GM12878 (cell line): ENCODE measurements around the gene RALGAPB. TPM values are rescaled to one million over a fixed set of nuclear protein-coding genes. Genes with fewer than 3 reads are reported as not detected.

Experiments used
- BMI1 ChIP-seq: fragments of 450-650 bp; IDR thresholded peaks from 2 replicates; pipeline ENCODE4 v1.6.1; 2016; ENCODE audit warnings: mild to moderate bottlenecking, moderate library complexity, borderline replicate concordance
- CTCF ChIP-seq, 3 experiments: IDR thresholded peaks in 2 of 3; conservative IDR thresholded peaks in 1 of 3; 2 replicates each; pipeline ENCODE4 v1.5.1; 2011; ENCODE audit warnings: low read depth in 3 of 3, low read length in 3 of 3, mild to moderate bottlenecking in 3 of 3, control low read depth in 2 of 3, moderate library complexity in 2 of 3, inconsistent platforms in 1 of 3, mixed read lengths in 1 of 3; ENCODE audit not compliant: control insufficient read depth in 2 of 3, insufficient read depth in 1 of 3; ENCODE audit errors: extremely low read depth in 1 of 3
- E2F8 ChIP-seq: fragments of 450-650 bp; IDR thresholded peaks from 2 replicates; pipeline ENCODE4 v1.6.1; 2018; ENCODE audit warnings: mild to moderate bottlenecking, low read depth, moderate library complexity; ENCODE audit not compliant: partially characterized antibody
- EGR1 ChIP-seq, 2 experiments: IDR thresholded peaks; 1 replicate in 1 of 2; 2 replicates in 1 of 2; pipeline ENCODE4 v1.6.1; 2011 to 2012; ENCODE audit warnings: low read depth in 2 of 2, low read length in 2 of 2, borderline replicate concordance in 1 of 2, mild to moderate bottlenecking in 1 of 2, moderate library complexity in 1 of 2
- FOXK2 ChIP-seq: fragments of 450-650 bp; IDR thresholded peaks from 2 replicates; pipeline ENCODE4 v1.6.1; 2017; ENCODE audit warnings: mild to moderate bottlenecking, moderate library complexity
- FOXM1 ChIP-seq: IDR thresholded peaks from 2 replicates; pipeline ENCODE4 v1.6.1; 2012; ENCODE audit warnings: low read depth, mild to moderate bottlenecking, inconsistent platforms, low read length, moderate library complexity
- HSF1 ChIP-seq: fragments of 150-350 bp; IDR thresholded peaks from 2 replicates; pipeline ENCODE4 v1.6.1; 2014; ENCODE audit warnings: mild to moderate bottlenecking, low read depth, low read length
- JUNB ChIP-seq: IDR thresholded peaks from 2 replicates; pipeline ENCODE4 v1.6.1; 2016; ENCODE audit warnings: antibody characterized with exemption, mild to moderate bottlenecking
- JUND ChIP-seq: IDR thresholded peaks from 2 replicates; pipeline ENCODE4 v1.6.1; 2012; ENCODE audit warnings: low read depth, mild to moderate bottlenecking, low read length, improper control_type of control experiment, moderate library complexity
- LARP7 ChIP-seq: fragments of 450-650 bp; IDR thresholded peaks from 2 replicates; pipeline ENCODE4 v1.6.1; 2017; ENCODE audit warnings: mild to moderate bottlenecking
- MYC ChIP-seq: IDR thresholded peaks from 2 replicates; pipeline ENCODE4 v1.6.1; 2011; ENCODE audit warnings: mild to moderate bottlenecking, low read length, moderate library complexity, inconsistent platforms; ENCODE audit not compliant: insufficient read depth, insufficient replicate concordance, insufficient read length, severe bottlenecking
- NFXL1 ChIP-seq: fragments of 450-650 bp; IDR thresholded peaks from 2 replicates; pipeline ENCODE4 v1.6.1; 2017; ENCODE audit warnings: antibody characterized with exemption, mild to moderate bottlenecking, borderline replicate concordance
- NKRF ChIP-seq: fragments of 450-650 bp; conservative IDR thresholded peaks from 2 replicates; pipeline ENCODE4 v1.6.1; 2017; ENCODE audit warnings: mild to moderate bottlenecking, moderate library complexity
- SMAD5 ChIP-seq: IDR thresholded peaks from 2 replicates; pipeline ENCODE4 v1.6.1; 2016; ENCODE audit warnings: antibody characterized with exemption, low read depth
- SP1 ChIP-seq: IDR thresholded peaks from one replicate; pipeline ENCODE4 v1.6.1; 2011; ENCODE audit warnings: low read depth, low read length
- SPI1 ChIP-seq: IDR thresholded peaks from 2 replicates; pipeline ENCODE4 v1.6.1; 2011; ENCODE audit warnings: low read depth, mild to moderate bottlenecking, low read length, moderate library complexity, borderline replicate concordance; ENCODE audit not compliant: insufficient read depth
- SREBF2 ChIP-seq: IDR thresholded peaks from 2 replicates; pipeline ENCODE4 v1.6.1; 2012; ENCODE audit warnings: mild to moderate bottlenecking, low read length
- SRF ChIP-seq, 2 experiments: IDR thresholded peaks; 2 replicates each; pipeline ENCODE4 v1.6.1; 2011; ENCODE audit warnings: low read depth in 2 of 2, low read length in 2 of 2, mild to moderate bottlenecking in 1 of 2, moderate library complexity in 1 of 2
- SUZ12 ChIP-seq: fragments of 200-600 bp; sonication (generic); IDR thresholded peaks from one replicate; pipeline ENCODE4 v1.6.1; 2018; ENCODE audit warnings: antibody characterized with exemption, mild to moderate bottlenecking; ENCODE audit not compliant: unreplicated experiment
- TARDBP ChIP-seq: IDR thresholded peaks from 2 replicates; pipeline ENCODE4 v1.6.1; 2016; ENCODE audit warnings: borderline replicate concordance
- ZNF24 ChIP-seq: fragments of 450-650 bp; IDR thresholded peaks from 2 replicates; pipeline ENCODE4 v1.6.1; 2017; ENCODE audit warnings: antibody characterized with exemption, mild to moderate bottlenecking
- ZSCAN29 ChIP-seq: fragments of 450-650 bp; IDR thresholded peaks from 2 replicates; pipeline ENCODE4 v1.6.1; 2017; ENCODE audit warnings: mild to moderate bottlenecking, moderate library complexity
- polyA plus RNA-seq, 11 experiments: library from polyadenylated mRNA; depleted of rRNA in 4 of 11; unstranded in 6 of 11; stranded (reverse) in 5 of 11; fragments of >200 nt; fragmentation: Nextera tagmentation in 4 of 11; fragmentation: Illumina TruSeq in 1 of 11; extraction: Ambion mirVana in 4 of 11; extraction: Trizol in 1 of 11; gene quantifications; 1 replicate in 1 of 11; 2 replicates in 10 of 11; pipeline versions ENCODE4 v1.2.1 to v1.2.3, GENCODE V29; 2011 to 2016; ENCODE audit warnings: inconsistent platforms in 2 of 11, missing spikeins in 2 of 11, low read depth in 1 of 11
- total RNA-seq, 4 experiments: library from RNA; depleted of rRNA in 3 of 4; stranded (reverse); fragments of >200 nt in 3 of 4; fragmentation: Illumina TruSeq in 1 of 4; extraction: Trizol in 1 of 4; gene quantifications; 2 replicates each; pipeline versions ENCODE4 v1.2.1 to v1.2.3, GENCODE V29; 2013 to 2021

The RALGAPB gene
- total and polyA plus RNA-seq, 10 of the 15 experiments (the other 5 are each of a cell fraction or from before 2014, with no cell fraction given), result 3.7 to 23.2 (median 15.5) TPM

- TF ChIP-seq SRF (IDR thresholded peaks at IDR 0.05; ENCODE audit: low read depth in 2 of 2, low read length in 2 of 2) (0 out of 4 replicates have a peak, but pooled peaks of 1 of the 2 experiments have one; percentile 40), SP1 (peak; percentile 83), FOXM1 (peak; percentile 45; the same call in 1 of the 2 replicates), EGR1 (IDR thresholded peaks at IDR 0.05; ENCODE audit: borderline replicate concordance in 1 of 2, low read depth in 2 of 2, low read length in 2 of 2) (peak; percentile 73 to 95), NFXL1 (0 out of 2 replicates have a peak, but pooled peaks have one; percentile 18), BMI1 (no peak), JUND (no peak), HSF1 (no peak), SUZ12 (no peak), CTCF (IDR thresholded peaks at IDR 0.05 in 2 of 3, conservative IDR thresholded peaks at IDR 0.05 in 1 of 3; ENCODE audit: control insufficient read depth in 2 of 3, extremely low read depth in 1 of 3, insufficient read depth in 1 of 3, low read depth in 3 of 3, low read length in 3 of 3) (peak; percentile 89 to 99 (median 90); a peak in 5 of 6 replicates), MYC (peak; percentile 80), TARDBP (peak; percentile 43; the same call in 1 of the 2 replicates), SREBF2 (no peak), FOXK2 (peak; percentile 45; the same call in 1 of the 2 replicates), ZSCAN29 (no peak; the same call in 1 of the 2 replicates), SPI1 (no peak), LARP7 (peak; percentile 92), SMAD5 (peak; percentile 87), E2F8 (peak; percentile 53), JUNB (no peak), NKRF (peak; percentile 76), ZNF24 (peak; percentile 87)
Observed at GRCh38 chr20:38446441-38447209, 26.0 kb upstream of the RALGAPB start (continued).
